ENCODE data around the gene RAX. TPM values are rescaled to one million over a fixed set of nuclear protein-coding genes. Genes with fewer than 3 reads are reported as not detected.

Gene RAX
- total and polyA plus RNA-seq, 2 of the 8 experiments (the other 6 are each of a cell fraction or from before 2014, with no cell fraction given), result 0.12 to 0.52 TPM

- no peaks in the 10 kb centered on the region for H3K9me3 ChIP-seq (ENCODE audit: insufficient read depth in 2 of 2, low read depth in 1 of 2, low read length in 1 of 2)
- H3K4me3 ChIP-seq (ENCODE audit: extremely low read depth in 1 of 4, insufficient read depth in 2 of 4, low read depth in 3 of 4, low read length in 4 of 4), result no peak overlapping the region
- peaks cover 16% of the 10 kb centered on the region for H3K23me2 ChIP-seq (ENCODE audit: low read depth, low read length)
- H2BK5ac ChIP-seq (ENCODE audit: low read depth, low read length), result no peak overlapping the region
- H3K79me1 ChIP-seq (ENCODE audit: low read depth, low read length), result no peaks in the 10 kb centered on the region
- no peak overlapping the region for H4K91ac ChIP-seq (replicated peaks; ENCODE audit: insufficient read length, low read length)
- H3K56ac ChIP-seq (replicated peaks; ENCODE audit: insufficient read length, low read depth, low read length), result no peak overlapping the region
- H2AK5ac ChIP-seq (ENCODE audit: low read depth, low read length), result no peak overlapping the region
- H2AFZ ChIP-seq (ENCODE audit: low read length), result no peak overlapping the region
- peaks cover 0 to 14% (median 7%) of the 10 kb centered on the region in 4 experiments; a peak in 5 of 7 replicates for H3K4me1 ChIP-seq (replicated peaks in 1 of 4; ENCODE audit: control insufficient read depth in 3 of 4, insufficient read depth in 4 of 4, low read length in 3 of 4)
- H2BK12ac ChIP-seq (ENCODE audit: low read depth, low read length), result no peak overlapping the region
- no peak overlapping the region for H3K14ac ChIP-seq (ENCODE audit: insufficient read length)
- FAIRE-seq, result no peak
- H3K4ac ChIP-seq (replicated peaks; ENCODE audit: insufficient read length, low read depth, low read length), result no peak overlapping the region
- H3K4me2 ChIP-seq (ENCODE audit: insufficient read depth in 1 of 2, low read depth in 2 of 2, low read length in 2 of 2), result no peak overlapping the region; a peak in 1 of 4 replicates
- H4K20me1 ChIP-seq (replicated peaks in 1 of 2; ENCODE audit: control insufficient read depth in 1 of 2, insufficient read depth in 2 of 2, low read length in 2 of 2), result peaks cover 0 to 2% of the 10 kb centered on the region in 2 experiments
- no peaks in the 10 kb centered on the region for H3K79me2 ChIP-seq (ENCODE audit: control insufficient read depth in 1 of 2, insufficient read depth in 2 of 2, low read length in 2 of 2)
- H3K27me3 ChIP-seq (replicated peaks in 1 of 4; ENCODE audit: control insufficient read depth in 3 of 4, extremely low read depth in 1 of 4, insufficient read depth in 3 of 4, low read length in 3 of 4), result peaks cover 46 to 63% (median 57%) of the 10 kb centered on the region in 4 experiments
- no peak overlapping the region for H3K27ac ChIP-seq (ENCODE audit: low read depth, low read length)
- no peak overlapping the region for H2BK20ac ChIP-seq (ENCODE audit: low read length)
- ChIA-PET CTCF (ENCODE audit: partially characterized antibody) (interaction anchor here (0.9 to 9.2 kb wide), 4 partner anchors 19 to 45 kb away, joined by 3 to 72 read pairs (median 9); no protein-coding TSS in a partner anchor), POLR2A (ENCODE audit: partially characterized antibody) (interaction anchor here (1.1 to 1.5 kb wide), 2 partner anchors 8 to 361 kb away, joined by 3 to 4 read pairs; no protein-coding TSS in a partner anchor)
- H2BK15ac ChIP-seq (ENCODE audit: low read length), result no peak overlapping the region
- no peak overlapping the region for H4K8ac ChIP-seq (ENCODE audit: extremely low read depth, insufficient read depth, low read length)
- no peak for DNase-seq (ENCODE audit: low read depth in 1 of 2, low spot score in 2 of 2)
- no peak overlapping the region for H3K9ac ChIP-seq (replicated peaks in 1 of 4; ENCODE audit: extremely low read depth in 1 of 4, low read depth in 3 of 4, low read length in 3 of 4)
- no peak overlapping the region for H4K5ac ChIP-seq (ENCODE audit: insufficient read length, low read depth, low read length)
- H3K18ac ChIP-seq (ENCODE audit: extremely low read depth, low read length), result no peak overlapping the region
- H3K36me3 ChIP-seq (ENCODE audit: control insufficient read depth in 2 of 4, insufficient read depth in 4 of 4, low read length in 3 of 4), result no peaks in the 10 kb centered on the region
- 69% methylated on average over 2 of the region's 2 CpGs; no CpG with 5 or more reads in 1 of the 2 experiments for WGBS, 2 experiments (ENCODE audit: extremely low coverage in 1 of 2, insufficient coverage in 1 of 2, insufficient read length in 1 of 2, insufficient replicate concordance in 2 of 2, low coverage in 1 of 2, low lambda C conversion rate in 2 of 2, missing lambda C conversion rate in 1 of 2)
- no peak overlapping the region for H2BK120ac ChIP-seq (replicated peaks; ENCODE audit: low read depth, low read length)
- no peak overlapping the region for H3K23ac ChIP-seq (ENCODE audit: insufficient read length)
- TF ChIP-seq RBBP5 (IDR thresholded peaks at IDR 0.05; ENCODE audit: borderline replicate concordance, low read depth, low read length) (no peak), SIN3A (conservative IDR thresholded peaks at IDR 0.05 in 1 of 2, IDR thresholded peaks at IDR 0.05 in 1 of 2; ENCODE audit: low read depth in 1 of 2, low read length in 2 of 2) (no peak), POU5F1 (IDR thresholded peaks at IDR 0.05; ENCODE audit: low read depth, low read length) (no peak), SUZ12 (IDR thresholded peaks at IDR 0.05; ENCODE audit: low read length) (no peak), SP4 (IDR thresholded peaks at IDR 0.05; ENCODE audit: low read length) (no peak), RFX5 (IDR thresholded peaks at IDR 0.05; ENCODE audit: borderline replicate concordance, low read depth, low read length) (no peak), NANOG (IDR thresholded peaks at IDR 0.05; ENCODE audit: insufficient read depth, low read depth, low read length, poor library complexity, severe bottlenecking) (no peak), POLR2A (IDR thresholded peaks at IDR 0.05; ENCODE audit: control extremely low read depth in 1 of 2, low read depth in 2 of 2, low read length in 2 of 2) (no peak), TAF7 (optimal IDR thresholded peaks at IDR 0.05; ENCODE audit: borderline replicate concordance, low read depth, low read length) (no peak), RAD21 (IDR thresholded peaks at IDR 0.05 in 1 of 2, conservative IDR thresholded peaks at IDR 0.05 in 1 of 2; ENCODE audit: low read depth in 2 of 2, low read length in 2 of 2) (no peak), KDM1A (IDR thresholded peaks at IDR 0.05; ENCODE audit: borderline replicate concordance, low read length) (no peak), TAF1 (IDR thresholded peaks at IDR 0.05; ENCODE audit: low read depth, low read length) (no peak), HDAC2 (IDR thresholded peaks at IDR 0.05; ENCODE audit: borderline replicate concordance in 1 of 2, low read depth in 2 of 2, low read length in 2 of 2) (no peak), EGR1 (IDR thresholded peaks at IDR 0.05; ENCODE audit: borderline replicate concordance, low read depth, low read length) (no peak)
Observed at GRCh38 chr18:59222341-59222740, 50.9 kb downstream of the RAX start.
